Activated CD8-positive, alpha-beta memory T cell treated with anti-CD3 and anti-CD28 coated beads for 48 hours (primary cell): ENCODE measurements around the gene THEMIS2.
"Not testable (repeated sequence)": the region's sequence is repeated elsewhere in the genome, so short reads cannot be mapped to it uniquely, and the experiment has no call there.

Source experiments
- DNase-seq, 3 experiments: peaks; one replicate each; pipeline ENCODE4 v3.0.0-alpha.2; 2020; ENCODE audit warnings: low read depth in 2 of 3, low spot score in 2 of 3

Gene THEMIS2

DNA sequence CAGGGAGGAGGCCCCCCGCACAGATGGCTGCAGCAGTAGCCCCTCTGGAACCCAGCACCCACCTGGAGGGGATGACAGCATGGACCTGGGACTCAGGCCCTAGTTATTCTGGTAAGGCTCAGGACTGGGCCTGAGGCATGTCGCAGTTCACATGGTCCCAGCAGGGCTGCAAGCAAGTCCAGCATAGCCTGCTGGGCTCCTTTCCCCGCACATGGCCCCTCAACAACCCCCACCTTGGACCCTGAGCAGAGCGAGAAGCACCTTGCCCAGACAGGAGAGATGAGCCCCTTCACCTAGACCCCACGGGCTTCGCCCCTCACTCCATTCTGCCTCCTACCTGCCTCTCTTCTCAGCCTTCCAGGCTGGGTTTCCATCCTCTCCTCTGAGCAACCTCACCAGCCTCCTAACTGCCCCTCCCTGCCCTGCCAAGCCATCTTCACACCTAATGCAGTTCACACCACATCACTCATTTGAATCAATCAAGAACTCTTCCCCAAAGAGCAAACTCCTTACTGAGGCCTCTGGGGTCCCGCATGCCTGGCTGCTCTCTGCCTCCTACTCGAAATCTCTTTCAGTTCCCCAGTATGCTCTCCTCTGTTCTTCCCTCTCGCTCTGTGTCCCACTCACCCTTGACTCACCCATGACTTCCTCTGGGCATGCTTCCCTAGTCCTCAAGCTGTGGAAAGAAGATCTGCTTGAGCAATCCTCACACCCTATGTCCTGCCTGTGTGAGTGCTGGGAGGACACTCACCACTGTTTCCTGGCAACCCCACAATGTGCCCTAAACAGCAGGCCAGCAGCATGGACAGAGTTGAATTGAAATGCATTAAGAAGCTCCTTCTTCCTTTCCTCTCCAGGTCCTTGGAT lies 9.4 kb upstream of the THEMIS2 start:
- no peak for DNase-seq

DNA sequence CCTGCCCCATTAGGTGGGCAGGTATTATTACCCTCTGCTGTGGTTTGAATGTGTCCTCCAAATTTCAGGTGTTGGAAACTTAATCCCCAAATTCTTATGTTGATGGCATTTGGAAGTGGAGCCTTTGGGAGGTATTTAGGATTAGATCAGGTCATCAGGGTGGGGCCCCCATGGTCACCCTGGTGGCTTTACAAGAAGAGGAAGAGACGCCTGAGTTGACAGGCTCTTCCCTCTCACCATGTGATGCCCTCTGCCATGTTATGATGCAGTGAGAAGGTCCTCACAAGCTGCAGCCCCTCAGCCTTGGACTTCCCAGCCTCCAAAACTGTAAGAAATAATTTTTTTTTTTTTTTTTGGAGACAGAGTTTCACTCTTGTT lies 8.8 kb upstream of the THEMIS2 start:
- no peak for DNase-seq

GRCh38 chr1:27864264-27864895 lies 8.0 kb upstream of the THEMIS2 start:
- DNase-seq = no peak

DNA sequence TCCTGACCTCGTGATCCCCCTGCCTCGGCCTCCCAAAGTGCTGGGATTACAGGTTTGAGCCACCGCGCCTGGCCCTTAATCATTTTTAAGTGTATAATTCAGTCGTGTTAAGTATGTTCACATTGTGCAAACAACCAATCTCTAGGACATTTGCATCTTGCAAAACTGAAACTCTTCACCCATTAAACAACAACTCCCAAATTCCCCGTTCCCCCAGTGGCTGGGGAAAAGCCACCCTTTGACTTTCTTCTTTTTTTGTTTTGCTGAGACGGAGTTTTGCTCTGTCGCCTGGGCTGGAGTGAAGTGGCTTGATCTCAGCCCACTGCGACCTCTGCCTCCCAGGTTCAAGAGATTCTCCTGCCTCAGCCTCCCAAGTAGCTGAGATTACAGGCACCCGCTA lies 6.5 kb upstream of the THEMIS2 start:
- no peak for DNase-seq

- DNase-seq = no peak
Observed at GRCh38 chr1:27868556-27868931, 3.8 kb upstream of the THEMIS2 start.

DNA sequence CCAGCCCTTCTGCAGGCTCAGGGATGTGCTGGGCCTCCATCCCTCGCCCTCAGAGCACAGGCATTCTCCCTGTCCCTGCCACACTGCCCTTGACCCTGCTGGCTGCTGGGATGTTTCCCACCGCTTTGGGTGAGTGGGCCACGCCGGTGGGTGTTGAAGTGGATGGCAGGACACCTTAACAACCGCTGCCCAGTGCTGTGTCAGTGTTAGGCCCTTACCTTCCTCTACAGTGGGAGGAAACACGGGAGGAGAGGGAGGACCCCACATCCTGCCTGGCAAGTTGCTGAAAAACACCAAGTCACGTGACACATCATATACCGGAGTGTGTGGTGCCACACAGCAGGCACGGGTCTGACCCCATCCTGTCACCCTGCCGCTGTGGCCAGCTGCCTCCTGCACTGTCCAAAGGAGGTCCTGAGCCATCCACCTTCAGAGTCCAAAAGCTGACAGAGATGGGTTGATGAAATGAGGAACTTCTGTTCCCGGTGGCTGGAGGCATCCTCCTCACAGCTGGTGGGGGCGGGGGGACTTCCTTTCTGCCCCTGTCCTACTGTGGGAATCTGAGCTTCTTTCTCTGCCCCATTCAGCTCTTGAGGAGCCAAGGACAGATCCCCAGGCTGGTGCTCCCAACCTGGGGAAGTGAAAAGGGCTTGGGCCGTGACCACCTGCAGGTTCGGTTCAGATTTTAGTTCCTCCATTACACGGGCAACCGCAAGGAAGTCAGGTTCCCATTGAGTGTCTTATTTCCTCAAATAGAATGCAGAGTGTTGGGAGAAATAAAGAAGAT lies 3.2 kb upstream of the THEMIS2 start:
- DNase-seq = peak in 1 of 3 experiments; percentile 44

- no peak for DNase-seq
Observed at GRCh38 chr1:27869719-27870085, 2.6 kb upstream of the THEMIS2 start.

DNA sequence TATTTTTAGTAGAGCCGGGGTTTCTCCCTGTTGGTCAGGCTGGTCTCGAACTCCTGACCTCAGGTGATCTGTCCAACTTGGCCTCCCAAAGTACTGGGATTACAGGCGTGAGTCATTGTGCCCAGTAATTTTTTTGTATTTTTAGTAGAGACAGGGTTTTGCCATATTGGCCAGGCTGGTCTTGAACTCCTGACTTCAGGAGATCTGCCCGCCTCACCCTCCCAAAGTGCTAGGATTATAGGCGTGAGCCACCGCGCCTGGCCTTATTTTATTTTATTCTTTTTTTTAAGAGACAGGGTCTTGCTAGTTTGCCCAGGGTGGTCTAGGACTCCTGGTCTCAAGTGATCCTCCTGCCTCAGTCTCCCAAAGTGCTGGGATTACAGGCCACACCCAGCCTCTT lies 1.3 kb upstream of the THEMIS2 start:
- not testable (repeated sequence) for DNase-seq

GRCh38 chr1:27872802-27873551 lies 633 bp downstream of the THEMIS2 start:
- DNase-seq = no peak

DNA sequence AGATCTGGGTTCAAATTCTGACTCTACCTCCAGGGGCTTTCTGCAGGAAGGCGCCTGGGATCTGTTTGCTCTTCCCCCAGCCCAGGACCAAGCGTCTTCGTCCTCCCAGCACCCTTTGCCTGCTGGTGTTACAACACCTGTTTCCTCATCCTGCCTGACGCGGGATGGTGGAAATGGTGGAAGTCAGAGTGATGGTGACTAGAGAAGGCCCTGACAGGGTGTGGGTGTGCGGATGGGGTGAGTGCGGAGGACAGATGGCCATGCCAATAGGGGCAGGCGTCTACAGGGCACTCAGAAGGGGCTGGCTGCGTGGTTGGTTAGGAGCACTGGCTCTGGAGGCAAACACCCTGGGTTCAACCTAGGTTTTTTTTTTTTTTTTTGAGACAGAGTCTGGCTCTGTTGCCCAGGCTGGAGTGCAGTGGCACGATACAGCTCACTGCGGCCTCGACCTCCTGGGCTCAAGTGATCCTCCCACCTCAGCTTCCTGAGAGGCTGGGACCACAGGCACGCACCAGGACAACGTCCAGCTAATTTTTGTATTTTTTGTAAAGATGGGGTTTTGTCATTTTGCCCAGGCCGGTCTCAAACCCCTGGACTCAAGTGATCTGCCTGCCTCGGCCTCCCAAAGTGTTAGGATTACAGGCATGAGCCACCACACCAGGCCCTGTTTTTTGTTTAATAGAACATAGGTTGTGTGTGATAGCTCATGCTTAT lies 1.5 kb downstream of the THEMIS2 start:
- DNase-seq = no peak

- DNase-seq = no peak
Observed at GRCh38 chr1:27876341-27877114, 4.2 kb downstream of the THEMIS2 start.

GRCh38 chr1:27877115-27877416 lies 4.7 kb downstream of the THEMIS2 start:
- DNase-seq = no peak

GRCh38 chr1:27878039-27878438 lies 5.7 kb downstream of the THEMIS2 start:
- no peak for DNase-seq

DNA sequence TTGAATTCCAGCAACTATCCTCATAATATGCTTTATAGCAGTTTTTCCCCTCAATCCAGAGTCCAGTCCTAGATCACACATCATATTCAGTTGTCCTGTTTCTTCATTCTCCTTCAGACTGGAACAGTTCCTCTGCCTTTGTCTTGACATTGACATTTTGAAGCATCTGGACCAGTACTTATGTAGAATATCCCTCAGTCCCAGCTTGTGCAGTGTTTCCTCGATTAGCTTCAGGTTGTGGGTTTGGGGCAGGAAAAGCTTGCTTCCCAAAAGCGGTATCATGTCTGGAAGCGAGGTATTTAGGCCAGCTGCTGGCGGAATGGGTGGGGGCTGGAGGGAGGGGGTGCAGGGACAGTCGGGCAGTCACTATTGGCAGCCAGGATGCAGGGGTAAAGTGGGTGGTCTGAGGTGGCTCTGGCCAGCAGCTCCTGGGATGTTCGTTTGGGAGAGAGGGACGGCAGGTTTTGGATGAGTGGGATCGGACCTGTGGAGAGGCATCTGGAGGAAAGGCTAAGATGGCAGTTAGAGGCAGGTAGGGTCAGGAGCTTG lies 6.5 kb downstream of the THEMIS2 start:
- DNase-seq = no peak

DNA sequence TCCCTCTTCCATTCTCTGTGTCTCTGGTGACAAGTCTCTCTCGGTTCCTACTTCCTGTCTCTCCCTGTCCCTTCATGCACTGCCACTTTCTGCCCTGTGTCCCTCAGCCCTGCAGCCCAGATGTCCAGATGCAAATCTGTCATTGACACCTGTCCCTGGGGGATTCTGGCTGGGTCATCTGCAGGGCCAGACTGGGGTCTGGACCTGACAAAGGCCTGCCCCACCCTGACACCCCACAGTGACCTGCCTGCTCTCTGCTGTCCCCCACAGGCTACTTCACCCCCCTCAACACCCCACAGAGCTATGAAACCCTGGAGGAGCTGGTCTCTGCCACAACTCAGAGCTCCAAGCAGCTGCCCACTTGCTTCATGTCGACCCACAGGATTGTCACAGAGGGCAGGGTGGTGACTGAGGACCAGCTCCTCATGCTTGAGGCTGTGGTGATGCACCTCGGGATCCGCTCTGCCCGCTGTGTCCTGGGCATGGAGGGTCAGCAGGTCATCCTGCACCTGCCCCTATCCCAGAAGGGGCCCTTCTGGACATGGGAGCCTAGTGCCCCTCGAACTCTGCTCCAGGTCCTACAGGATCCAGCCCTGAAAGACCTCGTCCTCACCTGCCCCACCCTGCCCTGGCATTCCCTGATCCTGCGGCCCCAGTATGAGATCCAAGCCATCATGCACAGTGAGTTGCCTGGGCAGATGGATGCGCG lies 7.2 kb downstream of the THEMIS2 start:
- no peak for DNase-seq

DNA sequence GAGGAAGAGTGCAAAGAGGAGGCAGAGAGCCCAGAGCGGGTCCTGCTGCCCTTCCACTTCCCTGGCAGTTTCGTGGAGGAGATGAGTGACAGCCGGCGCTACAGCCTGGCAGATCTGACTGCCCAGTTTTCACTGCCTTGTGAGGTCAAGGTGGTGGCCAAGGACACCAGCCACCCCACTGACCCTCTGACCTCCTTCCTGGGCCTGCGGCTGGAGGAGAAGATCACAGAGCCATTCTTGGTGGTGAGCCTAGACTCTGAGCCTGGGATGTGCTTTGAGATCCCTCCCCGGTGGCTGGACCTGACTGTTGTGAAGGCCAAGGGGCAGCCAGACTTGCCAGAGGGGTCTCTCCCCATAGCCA lies 10.2 kb downstream of the THEMIS2 start:
- no peak for DNase-seq

DNA sequence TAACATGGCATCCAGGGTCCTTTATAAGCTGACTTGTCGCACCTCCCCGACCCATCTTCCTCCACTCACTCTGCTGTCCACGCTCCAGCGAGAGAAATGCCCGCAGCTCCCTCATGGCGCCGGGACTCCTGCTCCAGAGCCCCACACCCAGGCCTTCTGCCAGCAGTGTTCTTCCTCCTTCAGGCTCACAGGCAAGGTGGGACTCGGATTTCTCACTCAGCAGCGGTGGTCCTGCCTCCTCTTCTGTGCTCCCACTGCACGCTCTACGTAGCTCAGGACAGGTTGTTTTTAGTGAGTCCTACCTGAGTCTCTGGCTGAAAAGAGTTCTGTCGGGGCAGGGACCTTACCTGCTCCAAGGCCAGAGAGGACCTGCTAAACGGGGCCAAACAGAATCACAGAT lies 11.2 kb downstream of the THEMIS2 start:
- DNase-seq = no peak

- no peak for DNase-seq
Observed at GRCh38 chr1:27884006-27884954, 11.9 kb downstream of the THEMIS2 start.
